ENCODE data around the gene NMUR1.
"Not testable (repeated sequence)": the region's sequence is repeated elsewhere in the genome, so short reads cannot be mapped to it uniquely, and the experiment has no call there.

The NMUR1 gene, protein sequence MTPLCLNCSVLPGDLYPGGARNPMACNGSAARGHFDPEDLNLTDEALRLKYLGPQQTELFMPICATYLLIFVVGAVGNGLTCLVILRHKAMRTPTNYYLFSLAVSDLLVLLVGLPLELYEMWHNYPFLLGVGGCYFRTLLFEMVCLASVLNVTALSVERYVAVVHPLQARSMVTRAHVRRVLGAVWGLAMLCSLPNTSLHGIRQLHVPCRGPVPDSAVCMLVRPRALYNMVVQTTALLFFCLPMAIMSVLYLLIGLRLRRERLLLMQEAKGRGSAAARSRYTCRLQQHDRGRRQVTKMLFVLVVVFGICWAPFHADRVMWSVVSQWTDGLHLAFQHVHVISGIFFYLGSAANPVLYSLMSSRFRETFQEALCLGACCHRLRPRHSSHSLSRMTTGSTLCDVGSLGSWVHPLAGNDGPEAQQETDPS

DNA sequence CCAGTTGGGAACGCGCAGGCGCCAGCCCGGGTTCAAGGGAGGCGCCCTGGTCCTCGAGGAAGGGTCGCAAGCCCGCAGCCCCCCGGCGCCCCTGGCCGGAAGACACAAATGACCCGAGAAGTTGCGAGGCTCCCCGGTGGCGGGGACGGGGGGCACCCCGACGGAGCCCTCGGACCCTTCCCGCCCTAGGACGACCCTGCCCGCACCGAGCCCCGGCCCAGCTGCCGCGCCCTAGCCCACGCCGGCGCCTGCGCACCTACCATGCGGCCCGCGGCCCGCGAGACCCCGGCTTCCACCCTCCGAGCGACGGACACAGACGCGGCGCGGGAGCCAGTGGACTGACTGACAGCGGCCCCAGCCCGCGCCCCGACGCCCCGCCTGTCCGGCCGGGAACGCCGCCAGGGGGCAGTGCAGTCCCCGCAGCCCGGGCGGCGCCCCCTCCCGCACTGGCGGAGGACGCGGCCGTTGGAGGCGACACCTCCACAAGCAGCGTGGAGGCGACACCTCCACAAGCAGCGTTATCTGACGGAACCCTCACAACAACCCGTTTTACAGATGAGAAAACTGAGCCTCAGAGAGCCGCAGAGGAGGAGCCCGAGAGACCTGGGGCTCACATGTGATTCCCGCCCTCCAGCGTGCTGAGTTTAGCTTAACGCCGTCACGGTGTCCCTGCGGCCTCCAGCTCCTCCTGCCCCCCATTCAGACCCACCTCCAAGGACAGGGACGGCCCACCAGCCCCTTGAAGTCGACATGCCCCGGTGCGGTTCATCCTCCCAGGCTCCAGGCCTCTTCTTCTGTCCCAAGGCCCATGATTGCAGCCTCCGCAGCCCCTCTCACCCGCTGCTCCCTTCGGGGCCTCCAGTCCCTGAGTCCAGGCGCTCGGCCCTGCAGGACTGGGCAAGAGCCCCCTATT lies at the start of gene NMUR1:
NMUR1 (minus strand) TSS at position 347 of the 913 bp plus-strand sequence; CDS start at position 263, 84 bp downstream.
- Mint-ChIP-seq H3K4me3 (peak within 1 kb of the TSS; percentile 78), H3K27ac (peak within 1 kb of the TSS; percentile 35), H3K9me3 (no peaks in the 10 kb centered on the region), H3K27me3 (peaks cover 4% of the 10 kb centered on the region), H3K36me3 (no peaks in the 10 kb centered on the region), H3K4me1 (peaks cover 9% of the 10 kb centered on the region)

DNA sequence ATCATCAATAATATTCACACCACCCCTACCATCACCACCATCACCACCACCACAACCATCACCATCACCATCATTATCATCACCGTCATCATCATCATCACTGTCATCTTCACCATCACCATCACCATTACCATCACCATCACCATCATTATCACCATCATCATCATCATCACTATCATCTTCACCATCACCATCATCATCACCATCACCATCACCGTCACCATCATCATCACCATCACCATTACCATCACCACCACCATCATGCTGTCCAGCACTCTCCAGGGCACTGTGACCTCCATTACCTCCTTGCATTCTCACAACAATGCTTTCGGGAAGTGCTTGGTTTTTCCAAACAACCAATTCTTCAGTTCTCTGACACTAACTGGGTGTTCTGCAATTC lies 49.3 kb upstream of the NMUR1 start:
- no peak overlapping the region for H3K4me3 Mint-ChIP-seq
- no peak overlapping the region for H3K27ac Mint-ChIP-seq
- H3K27me3 Mint-ChIP-seq = no peaks in the 10 kb centered on the region
- no peaks in the 10 kb centered on the region for H3K9me3 Mint-ChIP-seq
- no peaks in the 10 kb centered on the region for H3K36me3 Mint-ChIP-seq
- no peaks in the 10 kb centered on the region for H3K4me1 Mint-ChIP-seq

DNA sequence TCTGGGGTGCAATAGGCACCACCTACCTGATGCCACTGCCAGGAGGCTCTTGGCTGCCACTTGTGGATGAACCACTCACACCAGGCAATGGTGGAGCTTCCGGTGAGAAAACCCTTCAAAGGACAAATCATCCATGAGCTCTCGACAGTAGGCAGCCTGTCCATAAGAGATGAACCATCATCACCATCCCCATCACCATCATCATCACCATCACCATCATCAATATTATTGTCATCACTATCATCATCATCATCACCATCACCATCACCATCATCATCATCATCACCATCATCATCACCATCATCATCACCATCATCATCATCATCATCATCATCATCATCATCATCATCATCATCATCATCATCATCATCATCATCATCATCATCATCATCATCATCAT lies 48.4 kb upstream of the NMUR1 start:
- H3K27me3 Mint-ChIP-seq, H3K4me1 Mint-ChIP-seq, H3K4me3 Mint-ChIP-seq, H3K36me3 Mint-ChIP-seq, H3K9me3 Mint-ChIP-seq: not testable (repeated sequence)
- peak overlapping the region; percentile 0 for H3K27ac Mint-ChIP-seq

DNA sequence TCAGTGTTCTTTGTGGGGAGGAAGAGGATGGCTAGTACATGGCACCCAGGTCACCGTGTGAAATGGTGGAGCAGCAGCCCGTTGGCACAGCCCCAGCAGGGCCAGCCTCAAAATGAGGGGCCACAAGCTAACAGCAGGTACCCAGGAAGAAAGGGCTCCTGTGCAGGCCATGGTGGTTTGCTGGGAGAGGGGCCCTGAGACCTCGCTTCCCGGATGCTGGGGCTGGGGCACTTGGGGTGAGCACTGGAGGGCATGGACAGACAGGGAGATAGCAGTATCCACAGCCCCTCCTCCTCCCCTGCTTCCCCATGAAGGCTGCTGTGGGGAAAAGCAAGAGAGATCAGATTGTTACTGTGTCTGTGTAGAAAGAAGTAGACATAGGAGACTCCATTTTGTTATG lies 46.2 kb upstream of the NMUR1 start:
- H3K27ac Mint-ChIP-seq = no peak overlapping the region

DNA sequence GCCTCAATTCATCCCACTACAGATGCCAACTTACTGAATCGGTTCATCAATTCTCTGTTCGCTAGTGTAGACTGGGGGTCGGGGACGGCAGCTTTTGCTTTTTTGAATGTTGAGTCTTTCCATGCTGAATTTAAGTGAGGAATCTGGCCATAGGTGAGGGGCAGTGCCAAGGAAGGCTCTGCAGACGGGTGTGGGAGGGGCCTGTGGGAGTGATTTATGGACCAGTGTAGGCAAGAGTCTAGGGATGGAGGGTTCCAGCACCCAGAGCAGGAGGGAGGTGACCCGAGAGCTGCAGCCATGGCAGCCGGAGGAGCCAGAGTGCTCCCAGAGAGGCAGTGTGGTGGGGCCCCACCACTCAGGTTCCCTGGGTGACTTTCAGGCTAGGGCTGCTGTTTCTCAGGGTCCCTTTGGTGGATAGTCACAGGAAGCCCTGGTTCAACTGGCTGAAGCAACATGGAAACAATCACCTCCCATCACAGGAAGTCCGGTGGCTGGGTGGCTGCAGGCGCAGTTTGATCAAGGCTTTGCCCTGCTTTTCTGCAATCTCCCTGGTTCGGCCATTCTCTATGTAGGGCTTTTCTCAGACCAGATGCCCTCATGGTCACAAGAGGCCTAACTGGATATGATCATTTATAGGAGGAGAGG lies 45.5 kb upstream of the NMUR1 start:
- no peak overlapping the region for H3K4me3 Mint-ChIP-seq
- H3K27ac Mint-ChIP-seq = no peak overlapping the region
- H3K27me3 Mint-ChIP-seq = no peaks in the 10 kb centered on the region
- no peaks in the 10 kb centered on the region for H3K36me3 Mint-ChIP-seq
- no peaks in the 10 kb centered on the region for H3K9me3 Mint-ChIP-seq
- H3K4me1 Mint-ChIP-seq = no peaks in the 10 kb centered on the region

More for the DNA sequence above, 46.2 kb upstream of the NMUR1 start:
- no peak overlapping the region for H3K4me3 Mint-ChIP-seq
- no peaks in the 10 kb centered on the region for H3K4me1 Mint-ChIP-seq
- no peaks in the 10 kb centered on the region for H3K9me3 Mint-ChIP-seq
- H3K36me3 Mint-ChIP-seq = no peaks in the 10 kb centered on the region
- H3K27me3 Mint-ChIP-seq = no peaks in the 10 kb centered on the region

DNA sequence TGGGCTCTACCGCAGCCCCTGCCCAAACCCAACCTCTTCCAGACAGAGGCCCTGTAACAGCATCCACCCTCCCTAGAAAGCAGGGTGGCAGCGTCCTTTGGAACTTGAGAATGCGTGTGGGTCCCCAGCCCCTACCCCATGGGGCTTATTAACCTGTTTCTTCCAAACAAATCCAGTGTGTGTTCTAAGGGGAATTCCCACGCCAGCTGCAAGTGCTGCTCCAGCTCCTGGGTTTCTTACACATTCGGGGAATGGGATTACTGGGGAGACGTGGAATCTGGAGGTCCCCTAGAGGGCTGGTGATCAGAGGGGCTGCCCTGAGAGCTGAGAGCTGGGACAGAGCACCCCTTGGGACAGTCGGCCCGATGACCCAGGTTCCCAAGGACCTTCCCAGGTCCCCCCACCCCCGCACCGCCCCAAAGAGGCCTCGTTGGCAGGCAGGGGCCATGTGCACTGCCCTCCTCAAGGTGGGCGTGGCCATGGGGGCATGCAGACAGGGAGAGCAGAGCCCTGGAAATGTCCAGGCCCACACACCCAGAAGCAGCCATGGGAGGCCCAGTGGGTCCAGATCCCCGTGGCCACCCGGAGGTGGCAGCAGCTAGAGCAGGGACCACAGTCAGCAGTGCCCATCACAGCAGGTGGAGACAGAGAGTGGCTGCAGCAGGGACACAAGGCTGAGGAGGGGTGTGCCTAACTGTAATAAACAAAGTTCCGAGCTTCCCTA lies 43.6 kb upstream of the NMUR1 start:
- peaks cover under 1% of the 10 kb centered on the region for H3K4me1 Mint-ChIP-seq
- no peak overlapping the region for H3K27ac Mint-ChIP-seq
- H3K9me3 Mint-ChIP-seq = no peaks in the 10 kb centered on the region
- H3K27me3 Mint-ChIP-seq = no peaks in the 10 kb centered on the region
- H3K4me3 Mint-ChIP-seq = no peak overlapping the region
- H3K36me3 Mint-ChIP-seq = no peaks in the 10 kb centered on the region

DNA sequence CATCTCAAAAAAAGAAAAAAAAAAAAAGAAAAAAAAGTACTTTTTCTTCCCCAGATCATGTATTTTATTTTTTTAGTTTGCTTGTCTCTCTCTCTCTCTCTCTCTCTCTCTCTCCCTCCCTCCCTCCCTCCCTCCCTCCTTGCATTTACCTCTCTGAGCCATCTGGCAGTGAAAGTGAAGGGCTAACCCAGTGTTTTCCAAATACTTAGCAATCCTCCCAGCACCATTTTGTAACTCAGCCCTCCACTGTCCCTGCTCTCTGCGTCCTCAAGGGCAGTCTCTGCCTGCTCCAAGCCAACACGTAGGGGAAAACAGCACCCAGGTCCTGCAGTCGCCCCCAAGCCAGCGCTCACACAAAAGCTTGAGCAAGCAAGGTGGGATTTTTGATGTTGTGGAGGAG lies 42.9 kb upstream of the NMUR1 start:
- Mint-ChIP-seq H3K4me1 (peaks cover 4% of the 10 kb centered on the region), H3K27ac (no peak overlapping the region), H3K9me3 (no peaks in the 10 kb centered on the region), H3K36me3 (no peaks in the 10 kb centered on the region), H3K4me3 (no peak overlapping the region), H3K27me3 (no peaks in the 10 kb centered on the region)

DNA sequence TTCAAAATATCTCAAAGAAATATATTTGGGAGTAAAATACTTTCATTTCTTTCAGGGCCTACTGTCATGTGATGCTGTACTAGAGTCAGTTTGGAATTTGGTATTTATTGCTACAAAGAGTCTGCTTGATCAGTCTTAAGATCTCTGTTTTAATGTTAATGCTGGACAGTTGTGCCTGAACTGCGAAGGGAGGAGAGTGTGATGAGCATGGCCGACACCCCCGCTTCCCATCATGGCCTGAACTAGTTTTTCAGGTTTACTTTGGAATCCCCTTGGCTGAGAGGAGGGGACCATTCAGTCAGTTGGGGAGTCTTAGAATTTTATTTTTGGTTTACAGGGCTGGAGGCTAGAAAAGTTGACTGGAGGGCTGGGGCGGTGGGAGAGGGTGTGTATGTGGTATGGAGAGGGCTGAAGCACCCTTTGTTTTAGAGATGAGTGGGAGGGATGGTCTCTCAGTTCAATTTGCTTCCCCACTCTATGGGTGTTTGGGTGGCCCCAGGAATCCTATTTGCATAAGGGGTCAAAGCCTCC lies 41.5 kb upstream of the NMUR1 start:
- H3K27ac Mint-ChIP-seq = no peak overlapping the region
- no peak overlapping the region for H3K4me3 Mint-ChIP-seq
- H3K27me3 Mint-ChIP-seq = no peaks in the 10 kb centered on the region
- H3K36me3 Mint-ChIP-seq = no peaks in the 10 kb centered on the region
- peaks cover 4% of the 10 kb centered on the region for H3K4me1 Mint-ChIP-seq
- H3K9me3 Mint-ChIP-seq = no peaks in the 10 kb centered on the region

DNA sequence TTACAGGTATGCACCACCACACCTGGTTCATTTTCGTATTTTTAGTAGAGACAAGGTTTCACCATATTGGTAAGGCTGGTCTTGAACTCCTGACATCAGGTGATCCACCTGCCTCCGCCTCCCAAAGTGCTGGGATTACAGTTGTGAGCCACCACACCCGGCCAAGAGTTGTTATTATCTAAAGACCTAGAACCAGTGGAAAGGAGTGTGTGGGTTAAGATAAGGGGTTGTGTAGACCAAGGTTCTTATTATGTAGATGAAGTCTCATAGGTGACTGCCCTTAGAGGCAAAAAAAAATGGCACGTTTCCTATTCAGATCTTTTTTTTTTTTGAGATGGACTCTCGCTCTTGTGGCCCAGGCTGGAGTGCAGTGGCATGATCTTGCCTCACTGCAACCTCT lies 40.7 kb upstream of the NMUR1 start:
- not testable (repeated sequence) for H3K9me3 Mint-ChIP-seq, H3K4me1 Mint-ChIP-seq, H3K36me3 Mint-ChIP-seq, H3K27me3 Mint-ChIP-seq, H3K4me3 Mint-ChIP-seq, H3K27ac Mint-ChIP-seq

DNA sequence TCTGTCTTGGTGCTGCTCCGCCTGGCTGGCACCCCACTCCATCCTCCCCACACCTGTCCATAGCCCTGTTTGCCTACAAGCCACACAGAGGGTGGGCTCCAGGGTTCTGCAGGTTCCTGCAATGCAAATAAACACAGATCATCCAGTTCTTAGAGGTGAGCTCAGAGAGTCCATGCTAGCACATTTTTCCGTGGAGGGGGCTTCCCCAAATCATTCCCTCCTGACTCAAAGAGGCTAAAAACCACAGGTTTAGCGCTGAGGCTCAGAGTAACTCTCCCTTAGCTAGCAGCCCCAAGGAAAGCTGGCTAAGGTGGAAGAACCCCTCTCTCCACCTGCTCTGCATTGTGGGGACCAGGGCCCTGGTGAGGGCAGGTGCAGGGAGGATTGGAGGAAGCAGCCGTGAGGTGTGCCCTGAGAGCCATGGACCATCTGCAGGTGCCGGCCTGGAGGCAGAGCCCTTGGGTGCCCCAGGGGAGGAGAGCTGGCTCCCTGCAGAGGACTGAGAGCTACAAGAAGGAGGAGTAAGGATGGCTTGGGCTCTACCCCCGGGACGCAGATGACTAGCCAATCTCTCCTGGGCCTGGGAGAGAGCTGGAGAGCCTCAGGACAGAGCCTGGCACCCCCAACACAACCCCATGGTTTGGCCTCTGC lies 38.7 kb upstream of the NMUR1 start:
- Mint-ChIP-seq H3K27ac (no peak overlapping the region), H3K4me1 (peaks cover 4% of the 10 kb centered on the region), H3K36me3 (no peaks in the 10 kb centered on the region), H3K27me3 (no peaks in the 10 kb centered on the region), H3K4me3 (no peak overlapping the region), H3K9me3 (no peaks in the 10 kb centered on the region)

DNA sequence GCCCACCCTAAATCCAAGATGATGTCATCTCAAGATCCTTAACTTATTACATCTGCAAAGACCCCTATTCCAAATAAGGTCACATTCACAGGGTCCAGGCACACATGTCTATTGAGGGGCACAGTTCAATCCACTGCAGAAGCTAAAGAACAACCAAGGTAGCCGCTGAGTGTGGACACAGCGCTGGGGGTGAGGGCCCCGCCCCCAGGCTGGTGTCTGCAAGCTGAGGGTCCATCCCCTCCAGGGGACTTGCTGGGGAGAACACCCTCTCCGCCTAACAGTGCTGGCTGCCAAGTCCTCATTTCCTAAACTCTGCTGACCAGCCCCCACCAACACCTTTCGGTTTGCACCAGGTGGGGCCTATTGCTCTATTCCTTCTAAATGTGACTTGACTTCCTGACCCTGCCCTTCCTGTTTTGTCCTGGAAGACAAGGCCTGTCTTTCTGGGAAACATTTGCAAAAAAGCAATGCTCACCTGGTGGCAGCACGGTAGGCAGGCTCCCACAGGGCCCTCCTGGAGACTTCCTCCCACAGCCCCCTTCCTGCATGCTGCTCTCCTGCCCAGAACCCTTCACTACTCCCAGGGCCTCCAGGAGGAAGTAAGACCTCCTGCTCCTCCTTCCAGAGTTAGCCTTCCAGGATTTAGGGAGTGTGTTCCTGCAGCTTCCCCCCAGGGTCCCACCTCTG lies 38.0 kb upstream of the NMUR1 start:
- Mint-ChIP-seq H3K9me3 (no peaks in the 10 kb centered on the region), H3K36me3 (no peaks in the 10 kb centered on the region), H3K27me3 (no peaks in the 10 kb centered on the region), H3K4me1 (peaks cover 4% of the 10 kb centered on the region), H3K4me3 (no peak overlapping the region), H3K27ac (no peak overlapping the region)

DNA sequence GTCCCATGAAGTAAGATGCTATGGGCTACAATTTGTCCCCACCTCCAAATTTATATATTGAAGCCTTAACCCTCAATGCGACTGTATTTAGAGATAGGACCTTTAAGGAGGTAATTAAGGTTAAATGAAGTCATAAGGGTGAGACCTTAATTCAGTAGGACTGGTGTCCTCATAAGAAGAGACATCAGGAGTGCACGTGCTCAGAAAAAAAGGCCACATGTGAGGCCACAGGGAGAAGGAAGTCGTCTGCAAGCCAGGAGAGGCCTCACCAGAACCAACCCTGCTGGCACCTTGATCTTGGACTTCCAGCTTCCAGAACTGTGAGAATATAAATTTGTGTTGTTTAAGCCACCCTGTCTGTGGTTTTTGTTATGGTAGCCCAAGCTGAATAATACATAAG lies 36.9 kb upstream of the NMUR1 start:
- Mint-ChIP-seq H3K27ac (no peak overlapping the region), H3K9me3 (no peaks in the 10 kb centered on the region), H3K36me3 (no peaks in the 10 kb centered on the region), H3K4me1 (peaks cover 4% of the 10 kb centered on the region), H3K4me3 (no peak overlapping the region), H3K27me3 (no peaks in the 10 kb centered on the region)

DNA sequence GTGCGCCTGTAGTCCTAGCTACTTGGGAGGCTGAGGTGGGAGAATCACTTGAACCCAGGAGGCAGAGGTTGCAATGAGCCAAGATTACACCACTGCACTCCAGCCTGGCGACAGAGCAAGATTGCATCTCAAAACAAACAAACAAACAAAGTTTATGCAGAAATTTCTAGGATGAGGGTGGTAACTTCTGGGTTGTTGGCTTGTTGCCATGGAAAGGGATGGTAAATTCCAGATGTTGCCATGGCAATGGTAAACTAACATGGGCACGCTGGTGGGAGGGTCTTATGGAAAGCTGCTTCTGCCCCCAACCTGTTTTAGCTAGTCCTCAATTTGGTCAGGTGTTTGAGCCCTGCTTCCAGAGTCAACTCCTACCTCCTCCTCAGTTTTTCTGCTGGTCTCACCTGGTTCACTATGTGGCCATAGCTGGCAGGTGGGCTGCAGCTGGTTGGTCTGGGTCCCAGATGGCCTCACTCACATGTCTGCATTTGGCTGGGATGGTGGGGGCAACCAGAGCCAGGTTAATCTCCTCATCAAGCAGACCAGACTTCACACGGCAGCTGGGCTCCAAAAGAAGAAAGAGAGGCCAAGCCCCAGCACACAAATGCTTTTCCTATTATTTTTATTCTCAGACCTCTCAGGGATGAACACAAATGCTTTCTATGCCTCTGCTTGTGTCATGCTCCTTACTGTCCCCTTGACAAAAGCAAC lies 35.8 kb upstream of the NMUR1 start:
- Mint-ChIP-seq H3K4me3 (no peak overlapping the region), H3K4me1 (peaks cover 4% of the 10 kb centered on the region), H3K27ac (no peak overlapping the region), H3K9me3 (no peaks in the 10 kb centered on the region), H3K27me3 (no peaks in the 10 kb centered on the region), H3K36me3 (no peaks in the 10 kb centered on the region)

Data from activated naive CD4-positive, alpha-beta T cell treated with anti-CD3 and anti-CD28 coated beads, Interleukin-2, amount 50 U/mL, for 24 hours (primary cell).